ENCODE results near the gene CCNK. TPM values are rescaled to one million over a fixed set of nuclear protein-coding genes. Genes with fewer than 3 reads are reported as not detected.

The CCNK gene
- total and polyA plus RNA-seq, 2 of the 13 experiments (the other 11 are each of a cell fraction or from before 2014, with no cell fraction given), result 4.9 to 9.7 TPM

DNA sequence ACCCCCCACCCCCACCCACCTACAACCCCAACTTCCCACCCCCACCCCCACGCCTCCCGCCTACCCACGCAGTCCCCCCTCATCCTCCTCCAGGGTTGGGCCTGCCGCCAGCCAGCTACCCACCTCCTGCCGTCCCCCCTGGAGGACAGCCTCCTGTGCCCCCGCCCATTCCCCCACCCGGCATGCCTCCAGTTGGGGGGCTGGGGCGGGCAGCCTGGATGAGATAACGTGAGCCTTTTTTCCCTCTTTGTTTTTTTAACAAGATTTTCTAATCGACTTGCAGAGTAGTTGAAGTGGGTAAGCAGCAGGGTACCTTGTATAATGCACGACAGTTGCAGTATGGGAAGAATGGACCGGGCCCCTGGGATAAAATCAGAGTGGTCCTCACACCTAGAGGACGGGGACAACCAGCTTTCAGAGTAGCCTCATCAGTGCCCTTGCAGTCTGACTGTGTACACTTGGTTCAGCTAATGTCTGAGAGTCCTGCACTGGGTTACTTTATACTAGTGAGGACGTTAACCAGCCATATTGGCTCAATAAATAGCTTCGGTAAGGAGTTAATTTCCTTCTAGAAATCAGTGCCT, 29.4 kb downstream of the CCNK start:
- CTCF ChIA-PET (ENCODE audit: low intra/inter-chr PET ratio, low total read pairs), result no interaction called here
- no peak overlapping the region for H3K9ac ChIP-seq (ENCODE audit: insufficient read depth, low read depth, low read length)
- H3K4me2 ChIP-seq (ENCODE audit: low read depth, low read length), result no peak overlapping the region
- H2AFZ ChIP-seq (ENCODE audit: low read length), result no peak overlapping the region
- POLR2A ChIA-PET, result no interaction called here
- intact Hi-C loops (cut with micrococcal nuclease; ENCODE audit: unreplicated experiment) (no loop called here), in situ Hi-C loops (cut with HindIII; ENCODE audit: extremely low pct_ligation_motif_present, low pct_unique_long_range_greater_than_20kb) (no loop called here)
- peaks cover 10% of the 10 kb centered on the region; the same call in 1 of the 2 replicates for H4K20me1 ChIP-seq (ENCODE audit: insufficient read depth, low read length)
- no peaks in the 10 kb centered on the region for H3K9me3 ChIP-seq (ENCODE audit: low read length)
- H3K36me3 ChIP-seq (replicated peaks in 1 of 2; ENCODE audit: control insufficient read depth in 1 of 2, insufficient read depth in 2 of 2, low read length in 2 of 2), result peaks cover 32 to 80% of the 10 kb centered on the region in 2 experiments; a peak in 4 of 5 replicates
- BruUV-seq (replicated peaks), result TSS peak; percentile 84
- FAIRE-seq, result no peak
- no peak overlapping the region for H3K4me3 ChIP-seq (replicated peaks in 1 of 3; ENCODE audit: insufficient read depth in 1 of 3, low read depth in 2 of 3, low read length in 3 of 3)
- no peaks in the 10 kb centered on the region for H3K27me3 ChIP-seq (ENCODE audit: control insufficient read depth in 1 of 2, insufficient read depth in 2 of 2, low read length in 2 of 2)
- 94% methylated on average over 15 of the region's 15 CpGs for WGBS (ENCODE audit: low lambda C conversion rate)
- DNase-seq (ENCODE audit: low spot score), result no peak
- no peak for ATAC-seq
- no peaks in the 10 kb centered on the region for H3K4me1 ChIP-seq (ENCODE audit: insufficient read depth, low read length)
- no peak overlapping the region for H3K27ac ChIP-seq (ENCODE audit: extremely low read length, insufficient read depth, low read length)
- H3K79me2 ChIP-seq (ENCODE audit: insufficient read depth, low read length), result no peaks in the 10 kb centered on the region
- TF ChIP-seq FOXA1 (IDR thresholded peaks at IDR 0.05) (no peak), FOXA1 (CRISPR knock-in tag; IDR thresholded peaks at IDR 0.05) (no peak), XBP1 (CRISPR knock-in tag; IDR thresholded peaks at IDR 0.05) (no peak), HDAC1 (CRISPR knock-in tag; IDR thresholded peaks at IDR 0.05) (no peak), POLR2A (IDR thresholded peaks at IDR 0.05; ENCODE audit: insufficient read depth in 1 of 2, low read depth in 2 of 2, low read length in 2 of 2) (peak in 1 of 2 experiments; percentile 30; a peak in 1 of 4 replicates), SMARCE1 (IDR thresholded peaks at IDR 0.05; ENCODE audit: borderline replicate concordance) (no peak), ZNF678 (CRISPR knock-in tag; IDR thresholded peaks at IDR 0.05) (no peak), ZNF549 (CRISPR knock-in tag; IDR thresholded peaks at IDR 0.05) (no peak), SPEN (CRISPR knock-in tag; IDR thresholded peaks at IDR 0.05; ENCODE audit: low read depth) (no peak), ZNF354B (CRISPR knock-in tag; IDR thresholded peaks at IDR 0.05) (no peak), RBM22 (optimal IDR thresholded peaks at IDR 0.05; ENCODE audit: low read length) (peak; percentile 67)
- TF ChIP-seq, protein P1, sequence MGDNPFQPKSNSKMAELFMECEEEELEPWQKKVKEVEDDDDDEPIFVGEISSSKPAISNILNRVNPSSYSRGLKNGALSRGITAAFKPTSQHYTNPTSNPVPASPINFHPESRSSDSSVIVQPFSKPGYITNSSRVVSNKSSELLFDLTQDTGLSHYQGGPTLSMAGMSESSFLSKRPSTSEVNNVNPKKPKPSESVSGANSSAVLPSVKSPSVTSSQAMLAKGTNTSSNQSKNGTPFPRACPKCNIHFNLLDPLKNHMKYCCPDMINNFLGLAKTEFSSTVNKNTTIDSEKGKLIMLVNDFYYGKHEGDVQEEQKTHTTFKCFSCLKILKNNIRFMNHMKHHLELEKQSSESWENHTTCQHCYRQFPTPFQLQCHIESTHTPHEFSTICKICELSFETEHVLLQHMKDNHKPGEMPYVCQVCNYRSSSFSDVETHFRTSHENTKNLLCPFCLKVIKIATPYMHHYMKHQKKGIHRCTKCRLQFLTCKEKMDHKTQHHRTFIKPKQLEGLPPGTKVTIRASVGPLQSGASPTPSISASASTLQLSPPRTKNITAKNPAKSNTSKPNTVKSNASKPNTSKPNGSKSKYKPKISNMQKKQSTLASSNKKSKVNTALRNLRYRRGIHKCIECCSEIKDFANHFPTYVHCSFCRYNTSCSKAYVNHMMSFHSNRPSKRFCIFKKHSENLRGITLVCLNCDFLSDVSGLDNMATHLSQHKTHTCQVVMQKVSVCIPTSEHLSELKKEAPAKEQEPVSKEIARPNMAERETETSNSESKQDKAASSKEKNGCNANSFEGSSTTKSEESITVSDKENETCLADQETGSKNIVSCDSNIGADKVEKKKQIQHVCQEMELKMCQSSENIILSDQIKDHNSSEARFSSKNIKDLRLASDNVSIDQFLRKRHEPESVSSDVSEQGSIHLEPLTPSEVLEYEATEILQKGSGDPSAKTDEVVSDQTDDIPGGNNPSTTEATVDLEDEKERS (CRISPR knock-in tag; IDR thresholded peaks at IDR 0.05), result no peak
- TF ChIP-seq, protein P2, sequence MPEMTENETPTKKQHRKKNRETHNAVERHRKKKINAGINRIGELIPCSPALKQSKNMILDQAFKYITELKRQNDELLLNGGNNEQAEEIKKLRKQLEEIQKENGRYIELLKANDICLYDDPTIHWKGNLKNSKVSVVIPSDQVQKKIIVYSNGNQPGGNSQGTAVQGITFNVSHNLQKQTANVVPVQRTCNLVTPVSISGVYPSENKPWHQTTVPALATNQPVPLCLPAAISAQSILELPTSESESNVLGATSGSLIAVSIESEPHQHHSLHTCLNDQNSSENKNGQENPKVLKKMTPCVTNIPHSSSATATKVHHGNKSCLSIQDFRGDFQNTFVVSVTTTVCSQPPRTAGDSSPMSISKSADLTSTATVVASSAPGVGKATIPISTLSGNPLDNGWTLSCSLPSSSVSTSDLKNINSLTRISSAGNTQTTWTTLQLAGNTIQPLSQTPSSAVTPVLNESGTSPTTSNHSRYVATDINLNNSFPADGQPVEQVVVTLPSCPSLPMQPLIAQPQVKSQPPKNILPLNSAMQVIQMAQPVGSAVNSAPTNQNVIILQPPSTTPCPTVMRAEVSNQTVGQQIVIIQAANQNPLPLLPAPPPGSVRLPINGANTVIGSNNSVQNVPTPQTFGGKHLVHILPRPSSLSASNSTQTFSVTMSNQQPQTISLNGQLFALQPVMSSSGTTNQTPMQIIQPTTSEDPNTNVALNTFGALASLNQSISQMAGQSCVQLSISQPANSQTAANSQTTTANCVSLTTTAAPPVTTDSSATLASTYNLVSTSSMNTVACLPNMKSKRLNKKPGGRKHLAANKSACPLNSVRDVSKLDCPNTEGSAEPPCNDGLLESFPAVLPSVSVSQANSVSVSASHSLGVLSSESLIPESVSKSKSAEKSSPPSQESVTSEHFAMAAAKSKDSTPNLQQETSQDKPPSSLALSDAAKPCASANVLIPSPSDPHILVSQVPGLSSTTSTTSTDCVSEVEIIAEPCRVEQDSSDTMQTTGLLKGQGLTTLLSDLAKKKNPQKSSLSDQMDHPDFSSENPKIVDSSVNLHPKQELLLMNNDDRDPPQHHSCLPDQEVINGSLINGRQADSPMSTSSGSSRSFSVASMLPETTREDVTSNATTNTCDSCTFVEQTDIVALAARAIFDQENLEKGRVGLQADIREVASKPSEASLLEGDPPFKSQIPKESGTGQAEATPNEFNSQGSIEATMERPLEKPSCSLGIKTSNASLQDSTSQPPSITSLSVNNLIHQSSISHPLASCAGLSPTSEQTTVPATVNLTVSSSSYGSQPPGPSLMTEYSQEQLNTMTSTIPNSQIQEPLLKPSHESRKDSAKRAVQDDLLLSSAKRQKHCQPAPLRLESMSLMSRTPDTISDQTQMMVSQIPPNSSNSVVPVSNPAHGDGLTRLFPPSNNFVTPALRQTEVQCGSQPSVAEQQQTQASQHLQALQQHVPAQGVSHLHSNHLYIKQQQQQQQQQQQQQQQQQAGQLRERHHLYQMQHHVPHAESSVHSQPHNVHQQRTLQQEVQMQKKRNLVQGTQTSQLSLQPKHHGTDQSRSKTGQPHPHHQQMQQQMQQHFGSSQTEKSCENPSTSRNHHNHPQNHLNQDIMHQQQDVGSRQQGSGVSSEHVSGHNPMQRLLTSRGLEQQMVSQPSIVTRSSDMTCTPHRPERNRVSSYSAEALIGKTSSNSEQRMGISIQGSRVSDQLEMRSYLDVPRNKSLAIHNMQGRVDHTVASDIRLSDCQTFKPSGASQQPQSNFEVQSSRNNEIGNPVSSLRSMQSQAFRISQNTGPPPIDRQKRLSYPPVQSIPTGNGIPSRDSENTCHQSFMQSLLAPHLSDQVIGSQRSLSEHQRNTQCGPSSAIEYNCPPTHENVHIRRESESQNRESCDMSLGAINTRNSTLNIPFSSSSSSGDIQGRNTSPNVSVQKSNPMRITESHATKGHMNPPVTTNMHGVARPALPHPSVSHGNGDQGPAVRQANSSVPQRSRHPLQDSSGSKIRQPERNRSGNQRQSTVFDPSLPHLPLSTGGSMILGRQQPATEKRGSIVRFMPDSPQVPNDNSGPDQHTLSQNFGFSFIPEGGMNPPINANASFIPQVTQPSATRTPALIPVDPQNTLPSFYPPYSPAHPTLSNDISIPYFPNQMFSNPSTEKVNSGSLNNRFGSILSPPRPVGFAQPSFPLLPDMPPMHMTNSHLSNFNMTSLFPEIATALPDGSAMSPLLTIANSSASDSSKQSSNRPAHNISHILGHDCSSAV (CRISPR knock-in tag; IDR thresholded peaks at IDR 0.05; ENCODE audit: borderline replicate concordance), result no peak
- TF ChIP-seq, protein P3, sequence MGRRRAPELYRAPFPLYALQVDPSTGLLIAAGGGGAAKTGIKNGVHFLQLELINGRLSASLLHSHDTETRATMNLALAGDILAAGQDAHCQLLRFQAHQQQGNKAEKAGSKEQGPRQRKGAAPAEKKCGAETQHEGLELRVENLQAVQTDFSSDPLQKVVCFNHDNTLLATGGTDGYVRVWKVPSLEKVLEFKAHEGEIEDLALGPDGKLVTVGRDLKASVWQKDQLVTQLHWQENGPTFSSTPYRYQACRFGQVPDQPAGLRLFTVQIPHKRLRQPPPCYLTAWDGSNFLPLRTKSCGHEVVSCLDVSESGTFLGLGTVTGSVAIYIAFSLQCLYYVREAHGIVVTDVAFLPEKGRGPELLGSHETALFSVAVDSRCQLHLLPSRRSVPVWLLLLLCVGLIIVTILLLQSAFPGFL (CRISPR knock-in tag; IDR thresholded peaks at IDR 0.05), result no peak

All from HepG2 (cell line).